Endothelial cell of umbilical vein (primary cell): Measurements from ENCODE around the gene RBM20.

ENCODE experiments used
- FOS ChIP-seq: IDR thresholded peaks from 2 replicates; pipeline ENCODE4 v1.6.1; 2011; ENCODE audit warnings: mild to moderate bottlenecking, low read length, moderate library complexity, borderline replicate concordance; ENCODE audit not compliant: insufficient read depth
- MYC ChIP-seq: IDR thresholded peaks from one replicate; pipeline ENCODE4 v1.6.1; 2011; ENCODE audit warnings: mild to moderate bottlenecking, low read depth, low read length
- POLR2A ChIP-seq: IDR thresholded peaks from 2 replicates; pipeline ENCODE4 v1.6.1; 2012; ENCODE audit warnings: low read depth, mild to moderate bottlenecking, control low read depth, low read length
- TF ChIP-seq, protein P1 (sequence below), 2 donors: IDR thresholded peaks; 1 replicate in 1 of 2; 2 replicates in 1 of 2; pipeline ENCODE4 v1.5.1; 2011; ENCODE audit warnings: low read length in 2 of 2, mild to moderate bottlenecking in 2 of 2, moderate library complexity in 2 of 2, control low read depth in 1 of 2, inconsistent platforms in 1 of 2, low read depth in 1 of 2; ENCODE audit not compliant: insufficient read depth in 1 of 2; ENCODE audit errors: extremely low read depth in 1 of 2
- TF ChIP-seq, protein P2 (sequence below): IDR thresholded peaks from 2 replicates; pipeline ENCODE4 v1.6.1; 2011; ENCODE audit not compliant: insufficient read depth, insufficient read length

GRCh38 chr10:110872145-110872983 is 228.2 kb downstream of the RBM20 start:
- TF ChIP-seq MYC (no peak), POLR2A (no peak), FOS (no peak)
- TF ChIP-seq, protein P1, sequence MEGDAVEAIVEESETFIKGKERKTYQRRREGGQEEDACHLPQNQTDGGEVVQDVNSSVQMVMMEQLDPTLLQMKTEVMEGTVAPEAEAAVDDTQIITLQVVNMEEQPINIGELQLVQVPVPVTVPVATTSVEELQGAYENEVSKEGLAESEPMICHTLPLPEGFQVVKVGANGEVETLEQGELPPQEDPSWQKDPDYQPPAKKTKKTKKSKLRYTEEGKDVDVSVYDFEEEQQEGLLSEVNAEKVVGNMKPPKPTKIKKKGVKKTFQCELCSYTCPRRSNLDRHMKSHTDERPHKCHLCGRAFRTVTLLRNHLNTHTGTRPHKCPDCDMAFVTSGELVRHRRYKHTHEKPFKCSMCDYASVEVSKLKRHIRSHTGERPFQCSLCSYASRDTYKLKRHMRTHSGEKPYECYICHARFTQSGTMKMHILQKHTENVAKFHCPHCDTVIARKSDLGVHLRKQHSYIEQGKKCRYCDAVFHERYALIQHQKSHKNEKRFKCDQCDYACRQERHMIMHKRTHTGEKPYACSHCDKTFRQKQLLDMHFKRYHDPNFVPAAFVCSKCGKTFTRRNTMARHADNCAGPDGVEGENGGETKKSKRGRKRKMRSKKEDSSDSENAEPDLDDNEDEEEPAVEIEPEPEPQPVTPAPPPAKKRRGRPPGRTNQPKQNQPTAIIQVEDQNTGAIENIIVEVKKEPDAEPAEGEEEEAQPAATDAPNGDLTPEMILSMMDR (IDR thresholded peaks at IDR 0.05; ENCODE audit: extremely low read depth in 1 of 2, insufficient read depth in 1 of 2, low read depth in 1 of 2, low read length in 2 of 2), result peak in 1 of 2 donors; percentile 6
- TF ChIP-seq, protein P2, sequence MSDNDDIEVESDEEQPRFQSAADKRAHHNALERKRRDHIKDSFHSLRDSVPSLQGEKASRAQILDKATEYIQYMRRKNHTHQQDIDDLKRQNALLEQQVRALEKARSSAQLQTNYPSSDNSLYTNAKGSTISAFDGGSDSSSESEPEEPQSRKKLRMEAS, result no peak
